Suprapubic skin (tissue), 3 donors: ENCODE results near the gene DCTD.

Source experiments
- CTCF ChIP-seq, 2 donors: fragments of 200-600 bp in 1 of 2; fragments of 450-650 bp in 1 of 2; sonication (generic) in 1 of 2; IDR thresholded peaks; one replicate each; pipeline ENCODE4 v1.5.1; 2016 to 2019; ENCODE audit warnings: antibody characterized with exemption in 2 of 2, mild to moderate bottlenecking in 1 of 2, moderate library complexity in 1 of 2
- POLR2AphosphoS5 ChIP-seq, 3 donors: sonication (generic); formaldehyde crosslinking; IDR thresholded peaks; one replicate each; pipeline ENCODE4 v1.6.1; 2017; ENCODE audit warnings: antibody characterized with exemption in 3 of 3

GRCh38 chr4:182896421-182896820 lies 20.8 kb downstream of the DCTD start:
- TF ChIP-seq CTCF (IDR thresholded peaks at IDR 0.05) = no peak
- TF ChIP-seq POLR2AphosphoS5 (IDR thresholded peaks at IDR 0.05) = no peak
